ENCODE measurements around the gene RNPEPL1.

DNA sequence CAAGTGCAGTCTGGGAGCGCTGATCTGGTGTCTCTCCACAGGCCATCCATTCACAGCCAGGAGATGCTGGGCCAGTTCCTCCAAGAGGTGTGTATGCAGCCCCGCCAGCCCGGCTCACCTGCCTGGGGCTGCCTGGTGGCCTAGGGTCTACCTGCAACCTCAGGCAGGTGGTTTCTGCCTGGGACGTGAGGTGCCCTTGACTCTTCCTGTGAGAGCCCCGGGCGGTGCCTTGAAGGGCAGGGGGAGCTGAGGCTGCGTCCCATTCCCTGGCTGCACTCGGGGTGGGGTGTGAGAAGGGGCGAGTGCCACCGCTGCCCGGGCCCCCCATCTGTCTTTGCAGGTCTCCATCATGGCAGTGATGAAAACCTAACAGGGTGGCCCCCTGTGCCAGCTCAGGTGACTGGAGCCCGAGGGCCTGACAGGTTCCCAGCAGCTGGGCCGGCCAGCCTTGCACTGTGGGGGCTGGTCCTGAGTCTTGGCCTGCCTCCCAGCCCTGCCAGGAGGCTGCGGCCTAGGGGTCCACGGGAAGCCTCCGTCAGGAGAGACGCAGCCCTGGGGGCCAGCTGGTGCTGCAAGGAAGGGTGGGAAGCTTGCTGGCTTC, 30.1 kb downstream of the RNPEPL1 start:
- TF ChIP-seq, protein P1, sequence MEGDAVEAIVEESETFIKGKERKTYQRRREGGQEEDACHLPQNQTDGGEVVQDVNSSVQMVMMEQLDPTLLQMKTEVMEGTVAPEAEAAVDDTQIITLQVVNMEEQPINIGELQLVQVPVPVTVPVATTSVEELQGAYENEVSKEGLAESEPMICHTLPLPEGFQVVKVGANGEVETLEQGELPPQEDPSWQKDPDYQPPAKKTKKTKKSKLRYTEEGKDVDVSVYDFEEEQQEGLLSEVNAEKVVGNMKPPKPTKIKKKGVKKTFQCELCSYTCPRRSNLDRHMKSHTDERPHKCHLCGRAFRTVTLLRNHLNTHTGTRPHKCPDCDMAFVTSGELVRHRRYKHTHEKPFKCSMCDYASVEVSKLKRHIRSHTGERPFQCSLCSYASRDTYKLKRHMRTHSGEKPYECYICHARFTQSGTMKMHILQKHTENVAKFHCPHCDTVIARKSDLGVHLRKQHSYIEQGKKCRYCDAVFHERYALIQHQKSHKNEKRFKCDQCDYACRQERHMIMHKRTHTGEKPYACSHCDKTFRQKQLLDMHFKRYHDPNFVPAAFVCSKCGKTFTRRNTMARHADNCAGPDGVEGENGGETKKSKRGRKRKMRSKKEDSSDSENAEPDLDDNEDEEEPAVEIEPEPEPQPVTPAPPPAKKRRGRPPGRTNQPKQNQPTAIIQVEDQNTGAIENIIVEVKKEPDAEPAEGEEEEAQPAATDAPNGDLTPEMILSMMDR (IDR thresholded peaks at IDR 0.05), result no peak
- no peak for TF ChIP-seq POLR2A (IDR thresholded peaks at IDR 0.05)

All from testis (tissue), 2 donors.